ENCODE measurements around the gene FAM180A. TPM values are rescaled to one million over a fixed set of nuclear protein-coding genes. Genes with fewer than 3 reads are reported as not detected.

FAM180A gene
- polyA plus RNA-seq, result 0.42 to 0.85 TPM (median 0.73 TPM) in 3 replicates
- 0.16 TPM for polyA plus RNA-seq (2011; ENCODE audit: low read depth)
- 0.38 and 0.40 TPM in 2 replicates for polyA plus RNA-seq (2011; cell fraction: cytosol; rRNA removed)
- 0.85 and 0.97 TPM in 2 replicates for polyA plus RNA-seq (2011; cell fraction: nucleus; rRNA removed)
- polyA plus RNA-seq (2012; ENCODE audit: low replicate concordance), result 0.20 and 0.88 TPM in 2 replicates
- 1.1 to 1.6 TPM in 2 of 3 replicates, not detected in the other for polyA minus RNA-seq
- polyA minus RNA-seq (2011; cell fraction: cytosol; rRNA and poly(A)+ RNA removed), result 1.5 TPM
- polyA minus RNA-seq (2011; cell fraction: nucleus; rRNA and poly(A)+ RNA removed), result 0.78 and 1.1 TPM in 2 replicates

GRCh38 chr7:135748770-135749169 is at the start of gene FAM180A:
Gene FAM180A (minus strand): TSS chr7:135748813. CDS start chr7:135748580, 233 bp downstream.
- Histone ChIP-seq H3K9ac (ENCODE audit: control insufficient read depth, extremely low read depth, insufficient read depth, low read length) (peak within 1 kb of the TSS; percentile 30), H3K27ac (ENCODE audit: control insufficient read depth, insufficient read depth, low read length) (peak within 1 kb of the TSS; percentile 53), H3K79me2 (ENCODE audit: control insufficient read depth, insufficient read depth, low read length) (no peaks in the 10 kb centered on the region), H3K9me1 (ENCODE audit: control insufficient read depth, extremely low read depth, insufficient read depth, low read length) (no peaks in the 10 kb centered on the region), H3K36me3 (ENCODE audit: control insufficient read depth in 2 of 2, extremely low read depth in 1 of 2, insufficient read depth in 2 of 2, low read length in 2 of 2) (no peaks in the 10 kb centered on the region), H3K4me2 (ENCODE audit: control insufficient read depth, extremely low read depth, insufficient read depth, low read depth, low read length) (peak within 1 kb of the TSS; percentile 53), H3K4me3 (ENCODE audit: control insufficient read depth in 2 of 3, extremely low read depth in 1 of 3, insufficient read depth in 2 of 3, low read depth in 1 of 3, low read length in 3 of 3) (no peak within 1 kb of the TSS), H3K27me3 (ENCODE audit: control insufficient read depth, extremely low read depth, insufficient read depth, low read length) (no peaks in the 10 kb centered on the region), H2AFZ (ENCODE audit: control insufficient read depth, low read length) (peak within 1 kb of the TSS; percentile 73), H4K20me1 (ENCODE audit: control insufficient read depth, extremely low read depth, insufficient read depth, low read length) (no peaks in the 10 kb centered on the region), H3K9me3 (ENCODE audit: control insufficient read depth, low read depth, low read length) (no peaks in the 10 kb centered on the region), H3K4me1 (ENCODE audit: control insufficient read depth, extremely low read depth, insufficient read depth, low read length) (peaks cover 46% of the 10 kb centered on the region)
- TF ChIP-seq EZH2 (IDR thresholded peaks at IDR 0.05; ENCODE audit: low read length), result no peak
- TF ChIP-seq, protein P1, sequence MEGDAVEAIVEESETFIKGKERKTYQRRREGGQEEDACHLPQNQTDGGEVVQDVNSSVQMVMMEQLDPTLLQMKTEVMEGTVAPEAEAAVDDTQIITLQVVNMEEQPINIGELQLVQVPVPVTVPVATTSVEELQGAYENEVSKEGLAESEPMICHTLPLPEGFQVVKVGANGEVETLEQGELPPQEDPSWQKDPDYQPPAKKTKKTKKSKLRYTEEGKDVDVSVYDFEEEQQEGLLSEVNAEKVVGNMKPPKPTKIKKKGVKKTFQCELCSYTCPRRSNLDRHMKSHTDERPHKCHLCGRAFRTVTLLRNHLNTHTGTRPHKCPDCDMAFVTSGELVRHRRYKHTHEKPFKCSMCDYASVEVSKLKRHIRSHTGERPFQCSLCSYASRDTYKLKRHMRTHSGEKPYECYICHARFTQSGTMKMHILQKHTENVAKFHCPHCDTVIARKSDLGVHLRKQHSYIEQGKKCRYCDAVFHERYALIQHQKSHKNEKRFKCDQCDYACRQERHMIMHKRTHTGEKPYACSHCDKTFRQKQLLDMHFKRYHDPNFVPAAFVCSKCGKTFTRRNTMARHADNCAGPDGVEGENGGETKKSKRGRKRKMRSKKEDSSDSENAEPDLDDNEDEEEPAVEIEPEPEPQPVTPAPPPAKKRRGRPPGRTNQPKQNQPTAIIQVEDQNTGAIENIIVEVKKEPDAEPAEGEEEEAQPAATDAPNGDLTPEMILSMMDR (optimal IDR thresholded peaks at IDR 0.05 in 1 of 3, IDR thresholded peaks at IDR 0.05 in 1 of 3, conservative IDR thresholded peaks at IDR 0.05 in 1 of 3; ENCODE audit: extremely low read depth in 1 of 3, insufficient read depth in 2 of 3, low read length in 3 of 3), result no peak
- FAIRE-seq, result no peak
- peak; percentile 17 for DNase-seq (ENCODE audit: low read depth, low spot score)
- dilution Hi-C loops (cut with MboI; ENCODE audit: extremely low pct_ligation_motif_present, low sequenced_read_pairs), result no loop called here

DNA sequence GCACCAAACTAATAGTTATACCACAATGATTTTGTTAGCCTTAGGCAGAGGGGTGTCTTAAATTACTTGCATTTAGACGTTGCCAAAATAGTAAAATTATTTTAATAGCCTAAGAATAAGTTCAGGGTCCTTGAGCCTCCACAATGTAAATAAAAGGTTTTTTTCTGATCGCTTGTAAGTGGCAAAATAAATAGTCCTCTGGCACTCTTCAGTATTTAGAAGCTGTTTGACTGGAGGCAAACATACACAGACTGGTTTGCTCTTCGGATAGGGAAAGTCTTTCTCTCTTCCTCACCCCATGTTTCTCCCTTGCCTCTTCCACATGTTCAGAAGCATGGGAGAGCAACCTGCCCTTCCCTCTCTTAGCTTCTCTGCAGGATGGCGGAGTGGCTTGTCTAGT is 49.5 kb upstream of the FAM180A start:
- H3K9me1 ChIP-seq (ENCODE audit: control insufficient read depth, extremely low read depth, insufficient read depth, low read length), result no peaks in the 10 kb centered on the region
- no peak overlapping the region for H3K27ac ChIP-seq (ENCODE audit: control insufficient read depth, insufficient read depth, low read length)
- H3K4me2 ChIP-seq (ENCODE audit: control insufficient read depth, extremely low read depth, insufficient read depth, low read depth, low read length), result no peak overlapping the region
- H3K9ac ChIP-seq (ENCODE audit: control insufficient read depth, extremely low read depth, insufficient read depth, low read length), result no peak overlapping the region
- no peaks in the 10 kb centered on the region for H3K9me3 ChIP-seq (ENCODE audit: control insufficient read depth, low read depth, low read length)
- TF ChIP-seq EZH2 (IDR thresholded peaks at IDR 0.05; ENCODE audit: low read length), result no peak
- TF ChIP-seq, protein P1 (optimal IDR thresholded peaks at IDR 0.05 in 1 of 3, IDR thresholded peaks at IDR 0.05 in 1 of 3, conservative IDR thresholded peaks at IDR 0.05 in 1 of 3; ENCODE audit: extremely low read depth in 1 of 3, insufficient read depth in 2 of 3, low read length in 3 of 3), result no peak
- H3K4me1 ChIP-seq (ENCODE audit: control insufficient read depth, extremely low read depth, insufficient read depth, low read length), result peaks cover 12% of the 10 kb centered on the region
- no peak overlapping the region for H2AFZ ChIP-seq (ENCODE audit: control insufficient read depth, low read length)
- DNase-seq (ENCODE audit: low read depth, low spot score), result no peak
- FAIRE-seq, result no peak
- no peaks in the 10 kb centered on the region for H3K27me3 ChIP-seq (ENCODE audit: control insufficient read depth, extremely low read depth, insufficient read depth, low read length)
- H3K79me2 ChIP-seq (ENCODE audit: control insufficient read depth, insufficient read depth, low read length), result no peaks in the 10 kb centered on the region
- H4K20me1 ChIP-seq (ENCODE audit: control insufficient read depth, extremely low read depth, insufficient read depth, low read length), result no peaks in the 10 kb centered on the region
- H3K36me3 ChIP-seq (ENCODE audit: control insufficient read depth in 2 of 2, extremely low read depth in 1 of 2, insufficient read depth in 2 of 2, low read length in 2 of 2), result no peaks in the 10 kb centered on the region
- H3K4me3 ChIP-seq (ENCODE audit: control insufficient read depth in 2 of 3, extremely low read depth in 1 of 3, insufficient read depth in 2 of 3, low read depth in 1 of 3, low read length in 3 of 3), result no peak overlapping the region
- dilution Hi-C loops (cut with MboI; ENCODE audit: extremely low pct_ligation_motif_present, low sequenced_read_pairs), result no loop called here

Measured in keratinocyte (primary cell).